ENCODE results near the gene SLC6A17.

DNA sequence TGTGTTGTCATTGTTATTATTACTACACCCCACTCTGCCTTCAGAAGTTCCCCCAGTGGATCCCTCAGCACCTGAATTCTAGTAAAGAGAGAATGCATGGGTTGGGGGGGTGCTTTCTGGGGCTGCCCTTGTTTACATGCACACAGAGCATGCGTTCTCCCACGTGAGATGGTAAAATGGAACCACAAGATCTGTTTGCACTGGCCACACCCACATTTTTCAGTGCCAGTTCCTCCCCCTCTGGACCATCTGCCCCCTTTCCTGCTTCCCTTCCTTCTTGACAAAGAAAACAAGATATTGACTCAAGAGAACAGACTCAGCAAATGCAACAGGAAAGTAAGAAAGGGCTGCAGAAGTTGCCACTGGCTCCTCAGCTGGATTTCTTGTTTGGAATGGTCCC, 8.9 kb downstream of the SLC6A17 start:
- TF ChIP-seq, protein P1, sequence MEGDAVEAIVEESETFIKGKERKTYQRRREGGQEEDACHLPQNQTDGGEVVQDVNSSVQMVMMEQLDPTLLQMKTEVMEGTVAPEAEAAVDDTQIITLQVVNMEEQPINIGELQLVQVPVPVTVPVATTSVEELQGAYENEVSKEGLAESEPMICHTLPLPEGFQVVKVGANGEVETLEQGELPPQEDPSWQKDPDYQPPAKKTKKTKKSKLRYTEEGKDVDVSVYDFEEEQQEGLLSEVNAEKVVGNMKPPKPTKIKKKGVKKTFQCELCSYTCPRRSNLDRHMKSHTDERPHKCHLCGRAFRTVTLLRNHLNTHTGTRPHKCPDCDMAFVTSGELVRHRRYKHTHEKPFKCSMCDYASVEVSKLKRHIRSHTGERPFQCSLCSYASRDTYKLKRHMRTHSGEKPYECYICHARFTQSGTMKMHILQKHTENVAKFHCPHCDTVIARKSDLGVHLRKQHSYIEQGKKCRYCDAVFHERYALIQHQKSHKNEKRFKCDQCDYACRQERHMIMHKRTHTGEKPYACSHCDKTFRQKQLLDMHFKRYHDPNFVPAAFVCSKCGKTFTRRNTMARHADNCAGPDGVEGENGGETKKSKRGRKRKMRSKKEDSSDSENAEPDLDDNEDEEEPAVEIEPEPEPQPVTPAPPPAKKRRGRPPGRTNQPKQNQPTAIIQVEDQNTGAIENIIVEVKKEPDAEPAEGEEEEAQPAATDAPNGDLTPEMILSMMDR (conservative IDR thresholded peaks at IDR 0.05; ENCODE audit: low read depth, low read length) = no peak
- no peak for TF ChIP-seq EZH2 (IDR thresholded peaks at IDR 0.05; ENCODE audit: borderline replicate concordance, low read depth, low read length, poor library complexity, severe bottlenecking)

All from A673 (cell line).